ENCODE data around the gene TRAPPC2L.
A peak's percentile ranks its signal among the peaks of the same experiment; 100 is the strongest.

TRAPPC2L gene

DNA sequence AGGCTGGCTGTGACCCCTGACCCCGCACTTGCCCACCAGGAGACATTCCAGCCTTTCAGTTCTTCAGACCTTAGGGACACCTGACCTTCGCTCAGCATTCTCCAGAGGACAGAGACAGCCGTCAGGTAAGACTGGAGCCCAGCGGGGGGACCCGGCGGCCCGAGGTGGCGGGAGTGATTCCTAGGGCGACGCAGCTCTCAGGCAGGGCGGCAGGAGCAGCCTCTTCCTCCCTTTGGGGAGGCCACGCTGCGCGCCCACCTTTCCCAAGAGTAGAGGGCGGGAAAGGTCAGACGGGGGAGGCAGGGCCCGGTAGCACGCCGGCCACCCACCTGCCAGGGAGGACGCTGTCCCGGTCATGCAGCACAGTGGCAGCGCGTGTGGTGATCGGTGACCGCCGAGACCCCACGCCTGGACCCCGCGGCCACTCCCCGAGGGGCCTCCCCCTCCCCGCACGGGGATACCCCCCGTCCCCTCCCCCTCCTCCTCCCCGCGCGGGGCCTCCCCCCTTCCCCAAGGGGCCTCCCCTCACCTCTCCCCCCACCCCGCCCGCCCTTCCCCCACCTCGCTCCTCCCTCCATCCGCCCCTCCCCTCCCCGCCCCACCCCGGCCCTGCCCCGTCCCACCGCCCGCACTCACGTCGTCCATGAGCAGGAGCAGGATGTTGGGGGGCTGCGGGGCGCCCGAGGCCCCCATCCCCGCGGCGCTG lies 652 bp upstream of the TRAPPC2L start:
- no peak for DNase-seq (ENCODE audit: low read depth in 1 of 2, low spot score in 1 of 2)

GRCh38 chr16:88857728-88858339 lies 907 bp downstream of the TRAPPC2L start:
- peak; percentile 54 to 68 for DNase-seq (ENCODE audit: low read depth in 1 of 2, low spot score in 1 of 2)

DNA sequence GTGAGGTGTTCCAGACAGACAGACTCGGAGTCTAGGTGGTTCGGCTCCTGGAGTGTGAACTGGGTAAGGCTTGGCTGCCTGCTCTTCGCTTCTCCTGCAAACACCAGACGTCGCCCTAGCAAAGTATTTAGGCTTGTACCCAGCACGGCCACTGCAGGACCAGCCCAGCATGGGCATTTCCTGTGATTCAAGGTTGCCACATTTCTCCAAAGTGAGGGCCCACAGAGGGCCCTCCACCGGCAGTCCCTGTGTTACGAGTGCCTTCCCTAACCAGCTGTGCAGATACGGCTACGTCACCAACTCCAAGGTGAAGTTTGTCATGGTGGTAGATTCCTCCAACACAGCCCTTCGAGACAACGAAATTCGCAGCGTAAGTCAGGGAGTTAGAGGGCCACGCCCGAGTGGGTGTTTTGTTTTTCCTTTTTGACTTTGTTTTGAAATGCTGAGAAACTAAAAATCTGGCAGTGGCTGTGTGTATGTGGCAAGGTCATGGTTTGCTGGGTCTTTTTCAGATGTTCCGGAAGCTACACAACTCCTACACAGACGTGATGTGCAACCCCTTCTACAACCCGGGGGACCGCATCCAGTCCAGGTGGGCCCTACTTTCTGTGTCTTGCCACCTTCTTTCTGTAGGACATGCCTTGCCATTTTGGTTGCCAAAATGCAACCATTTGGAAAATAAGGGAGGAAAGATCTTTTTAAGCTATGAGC lies 2.6 kb downstream of the TRAPPC2L start:
- no peak for DNase-seq (ENCODE audit: low read depth in 1 of 2, low spot score in 1 of 2)

DNA sequence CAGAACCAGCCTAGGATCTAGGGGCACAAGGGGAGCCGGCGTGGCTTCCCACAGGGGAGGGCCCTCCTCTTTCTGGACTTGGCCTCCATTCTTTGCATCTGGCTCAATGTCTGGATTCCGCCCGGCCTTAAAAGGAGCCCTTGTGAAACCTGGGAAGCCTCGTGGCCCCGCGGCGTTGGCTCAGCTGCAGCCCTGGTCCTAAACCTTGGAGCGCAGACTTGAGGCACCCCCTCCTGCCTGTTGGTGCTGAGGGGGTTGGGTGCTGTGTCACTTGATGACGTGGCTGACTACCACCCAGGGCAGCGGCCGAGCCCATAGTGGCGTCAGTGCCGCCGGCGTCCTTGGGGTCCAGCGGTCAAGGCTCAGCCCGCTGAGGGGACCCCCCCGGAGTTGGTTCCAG lies 4.4 kb downstream of the TRAPPC2L start:
- no peak for DNase-seq (ENCODE audit: low read depth in 1 of 2, low spot score in 1 of 2)

DNA sequence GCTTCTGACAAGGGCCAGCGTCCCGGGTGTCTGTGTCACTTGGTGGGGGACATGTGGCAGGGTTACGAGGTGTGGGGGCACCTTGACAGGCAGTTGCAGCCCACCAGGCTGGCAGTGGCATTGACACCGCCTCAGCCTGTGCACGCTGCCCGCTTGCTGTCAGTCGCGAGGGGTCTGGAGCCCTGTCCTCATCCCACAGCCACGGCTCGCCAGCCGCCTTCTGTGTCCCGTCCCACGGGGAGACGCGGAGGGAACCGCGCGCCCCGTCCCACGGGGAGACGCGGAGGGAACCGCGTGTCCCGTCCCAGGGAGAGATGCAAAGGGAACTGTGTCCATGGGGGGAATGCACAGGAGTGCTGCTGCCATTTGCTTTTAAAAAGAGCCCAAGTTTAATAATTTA lies 6.0 kb downstream of the TRAPPC2L start:
- no peak for DNase-seq (ENCODE audit: low read depth in 1 of 2, low spot score in 1 of 2)

GRCh38 chr16:88863426-88863825 lies 6.5 kb downstream of the TRAPPC2L start:
- no peak for DNase-seq (ENCODE audit: low read depth in 1 of 2, low spot score in 1 of 2)

DNA sequence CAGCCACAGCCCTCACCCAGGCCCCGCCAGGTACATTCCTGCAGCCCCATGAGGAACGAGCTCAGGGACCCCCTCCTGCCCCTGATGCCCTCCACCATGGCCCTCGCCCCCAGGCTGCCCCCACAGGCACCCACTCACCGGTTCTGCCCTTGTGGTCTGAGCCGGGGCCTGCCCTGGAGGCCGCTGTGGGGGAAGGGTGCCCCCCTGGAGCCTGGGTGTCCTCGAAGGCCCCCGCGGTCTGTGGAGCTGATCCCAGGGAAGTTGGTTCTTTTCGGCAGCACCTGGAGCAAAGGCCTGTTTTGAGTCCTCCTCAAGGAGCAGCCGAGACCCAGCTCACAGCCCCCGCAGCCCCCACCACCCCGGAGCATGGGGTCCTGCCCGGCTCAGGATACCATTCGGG lies 7.2 kb downstream of the TRAPPC2L start:
- DNase-seq (ENCODE audit: low read depth in 1 of 2, low spot score in 1 of 2): no peak

DNA sequence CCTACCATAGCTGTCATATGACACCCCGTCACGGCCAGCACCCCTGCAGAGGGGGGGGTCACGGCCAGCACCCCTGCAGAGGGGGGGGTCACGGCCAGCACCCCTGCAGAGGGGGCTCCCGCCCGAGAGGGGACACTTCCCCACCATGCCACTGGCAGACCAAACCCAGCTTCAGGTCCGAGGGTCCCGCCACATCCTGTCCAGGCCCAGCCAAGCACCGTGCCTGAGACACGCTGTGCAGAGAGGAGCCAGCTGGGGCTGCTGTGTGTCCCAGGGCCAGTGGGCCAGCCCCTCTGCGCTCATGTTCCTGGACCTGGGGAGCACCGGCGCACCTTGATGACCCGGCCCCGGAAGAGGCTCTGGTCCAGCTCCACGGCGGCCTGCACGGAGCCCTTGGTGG lies 7.6 kb downstream of the TRAPPC2L start:
- no peak for DNase-seq (ENCODE audit: low read depth in 1 of 2, low spot score in 1 of 2)

GRCh38 chr16:88865310-88865709 lies 8.4 kb downstream of the TRAPPC2L start:
- no peak for DNase-seq (ENCODE audit: low read depth in 1 of 2, low spot score in 1 of 2)

DNA sequence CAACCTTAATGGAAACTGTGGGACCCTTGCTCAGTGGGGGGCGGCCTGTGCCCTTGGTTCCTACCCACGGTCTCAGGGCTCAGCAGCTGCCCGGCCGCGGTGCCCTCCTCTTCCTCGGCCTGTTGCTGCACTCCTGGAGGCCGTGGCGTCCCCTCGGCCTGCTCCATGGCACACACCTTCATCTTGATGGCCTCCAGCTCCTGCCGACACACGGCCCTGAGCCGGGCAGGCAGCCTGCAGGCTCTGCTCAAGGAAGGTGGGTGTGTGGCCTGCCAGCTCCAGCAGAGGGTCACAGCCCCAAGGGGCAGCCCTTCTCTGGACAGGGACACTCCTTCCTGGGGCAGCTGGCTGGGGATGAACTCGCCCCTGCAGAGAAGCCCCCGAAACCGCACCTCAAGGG lies 8.8 kb downstream of the TRAPPC2L start:
- no peak for DNase-seq (ENCODE audit: low read depth in 1 of 2, low spot score in 1 of 2)

DNA sequence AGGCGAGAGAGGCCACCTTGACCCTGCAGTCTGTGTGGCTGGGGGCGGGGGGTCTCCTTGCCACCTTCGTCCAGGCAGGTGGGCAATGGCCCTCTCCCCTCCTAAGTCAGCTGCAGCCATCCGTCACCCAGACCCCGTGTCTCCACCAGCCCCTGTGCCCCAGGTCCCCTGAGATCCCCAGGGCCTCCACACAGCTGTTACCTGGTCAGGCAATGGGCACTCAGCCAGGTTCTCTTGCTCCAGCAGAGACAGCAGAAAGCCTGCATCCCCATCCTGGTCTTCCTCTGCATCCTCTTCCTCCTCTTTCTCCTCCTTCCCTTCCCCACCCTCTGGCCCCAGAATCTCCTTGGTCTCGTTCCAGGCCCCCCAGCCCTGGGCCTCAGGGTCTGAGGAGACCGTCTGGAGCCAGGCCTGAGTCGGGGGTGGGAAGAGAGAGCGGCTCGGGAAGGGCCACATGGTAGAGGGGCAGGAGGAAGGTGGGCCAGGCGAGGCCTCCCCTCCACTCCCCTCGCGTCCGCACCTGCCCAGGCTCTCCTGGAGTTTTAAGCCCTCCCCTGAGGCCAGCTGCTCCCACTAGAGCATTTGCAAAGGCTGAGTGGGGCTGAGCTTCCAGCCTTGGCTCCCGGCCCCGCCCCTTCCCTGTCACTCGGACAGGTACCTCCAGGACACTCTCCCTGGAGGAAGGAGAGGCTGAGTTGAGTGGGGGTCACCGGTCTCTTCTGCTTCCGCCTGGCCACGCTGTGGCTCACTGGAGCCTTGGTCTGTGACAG lies 9.4 kb downstream of the TRAPPC2L start, which contains the start of gene PABPN1L:
Gene PABPN1L (minus strand): TSS at position 510 of the 770 bp plus-strand sequence. CDS start 54 bp downstream, at position 456.
- DNase-seq (ENCODE audit: low read depth in 1 of 2, low spot score in 1 of 2): no peak

DNA sequence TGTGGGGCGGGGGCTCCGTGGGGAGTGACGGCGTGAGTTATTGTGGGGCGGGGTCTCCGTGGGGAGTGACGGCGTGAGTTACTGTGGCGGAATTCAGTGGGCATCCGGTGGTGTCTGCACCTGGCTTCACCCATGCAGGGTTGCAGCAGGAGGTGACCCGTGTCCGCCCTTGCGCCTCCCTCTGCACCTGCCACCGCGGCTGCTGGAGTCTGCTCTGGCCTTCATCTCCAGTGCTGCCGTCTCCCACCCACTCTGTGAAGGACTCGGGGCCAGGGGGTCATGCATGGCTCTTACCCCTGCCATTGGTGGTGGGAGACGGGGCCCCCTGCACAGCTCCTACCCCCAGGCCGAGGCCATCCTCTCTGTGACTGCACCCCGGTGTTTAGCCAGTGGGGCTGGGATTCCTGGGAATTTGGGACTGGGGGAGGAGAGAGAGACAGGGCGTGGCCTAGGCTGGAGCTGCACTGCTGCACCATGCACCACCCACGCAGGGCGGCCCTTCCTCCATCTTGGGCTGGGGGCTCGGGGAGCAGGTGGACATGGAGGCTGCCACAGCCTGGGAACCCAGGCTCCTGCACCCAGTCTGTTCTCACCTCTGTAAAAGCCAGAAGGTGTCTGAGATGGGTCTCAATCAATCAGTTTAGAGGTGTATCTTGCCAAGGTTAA lies 10.8 kb downstream of the TRAPPC2L start:
- no peak for DNase-seq (ENCODE audit: low read depth in 1 of 2, low spot score in 1 of 2)

- DNase-seq (ENCODE audit: low read depth in 1 of 2, low spot score in 1 of 2): no peak
These were observed 12.2 kb downstream of the TRAPPC2L start for GRCh38 chr16:88868974-88869672.

DNA sequence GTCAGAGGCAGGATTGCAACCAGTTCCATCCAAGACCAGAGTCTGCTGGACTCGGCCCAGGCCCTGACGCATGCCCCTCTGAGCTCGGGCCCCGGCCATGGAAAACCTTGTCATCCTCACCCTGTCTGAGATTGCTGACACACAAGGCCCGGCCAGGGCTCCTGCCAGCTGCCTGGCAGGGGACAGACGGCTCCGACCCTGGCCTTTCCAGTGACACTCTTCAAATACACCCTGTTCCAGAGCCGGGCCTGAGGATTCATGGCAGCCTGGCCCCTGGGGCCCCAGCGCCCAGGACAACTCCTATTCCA lies 12.7 kb downstream of the TRAPPC2L start:
- no peak for DNase-seq (ENCODE audit: low read depth in 1 of 2, low spot score in 1 of 2)

DNA sequence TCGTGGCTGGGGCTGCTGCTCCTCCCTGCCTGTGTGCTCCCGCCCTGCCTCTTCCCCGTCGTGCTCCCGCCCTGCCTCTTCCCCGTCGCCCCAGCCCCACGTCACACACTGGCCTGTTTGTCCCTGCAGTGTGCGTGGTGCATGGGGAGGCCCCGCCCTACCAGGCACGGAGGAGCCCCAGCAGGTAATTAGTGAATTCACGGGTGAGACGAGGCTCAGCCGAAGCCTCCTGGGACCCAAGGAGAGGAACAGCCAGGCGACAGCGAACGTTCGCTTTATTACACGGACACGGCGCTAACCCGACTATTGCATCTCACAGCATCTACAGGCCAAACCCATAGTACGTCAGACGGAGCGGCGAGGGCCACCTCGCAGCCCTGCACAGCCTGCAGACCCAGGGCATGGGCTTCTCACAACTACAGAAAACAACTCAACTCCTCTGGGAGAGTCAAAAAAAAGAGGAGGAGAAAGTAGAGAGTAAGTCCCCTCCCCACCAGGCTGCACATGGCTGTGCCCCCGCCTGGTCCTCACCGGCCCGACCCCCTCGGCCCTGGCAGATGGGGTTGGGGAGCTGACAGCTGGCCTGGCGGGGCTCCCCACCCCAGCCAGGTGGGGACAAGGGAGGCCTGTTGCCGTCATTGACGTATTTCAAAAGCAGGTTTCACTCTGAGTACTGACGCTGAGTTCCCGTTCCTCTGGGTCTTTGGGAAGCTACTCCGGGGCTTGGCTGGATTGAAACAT lies 13.9 kb downstream of the TRAPPC2L start:
- no peak for DNase-seq (ENCODE audit: low read depth in 1 of 2, low spot score in 1 of 2)

DNA sequence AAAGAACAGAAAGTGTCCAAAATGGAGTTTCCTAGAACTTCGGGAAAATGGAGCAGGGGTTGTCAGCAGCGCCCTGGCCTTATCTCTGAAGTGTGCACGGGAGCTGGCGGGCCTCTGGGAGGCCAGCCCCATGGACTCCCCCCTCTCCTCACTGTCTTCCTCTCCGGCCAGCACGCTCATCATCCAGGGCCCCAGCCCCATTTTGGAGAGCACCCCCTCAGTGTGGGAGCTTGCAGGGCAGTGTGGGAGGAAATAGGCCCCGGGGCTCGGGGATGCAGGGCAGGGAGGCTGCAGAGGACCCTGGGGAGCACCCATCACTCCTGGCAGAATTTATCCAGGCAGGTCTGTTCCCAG lies 14.4 kb downstream of the TRAPPC2L start:
- no peak for DNase-seq (ENCODE audit: low read depth in 1 of 2, low spot score in 1 of 2)

DNA sequence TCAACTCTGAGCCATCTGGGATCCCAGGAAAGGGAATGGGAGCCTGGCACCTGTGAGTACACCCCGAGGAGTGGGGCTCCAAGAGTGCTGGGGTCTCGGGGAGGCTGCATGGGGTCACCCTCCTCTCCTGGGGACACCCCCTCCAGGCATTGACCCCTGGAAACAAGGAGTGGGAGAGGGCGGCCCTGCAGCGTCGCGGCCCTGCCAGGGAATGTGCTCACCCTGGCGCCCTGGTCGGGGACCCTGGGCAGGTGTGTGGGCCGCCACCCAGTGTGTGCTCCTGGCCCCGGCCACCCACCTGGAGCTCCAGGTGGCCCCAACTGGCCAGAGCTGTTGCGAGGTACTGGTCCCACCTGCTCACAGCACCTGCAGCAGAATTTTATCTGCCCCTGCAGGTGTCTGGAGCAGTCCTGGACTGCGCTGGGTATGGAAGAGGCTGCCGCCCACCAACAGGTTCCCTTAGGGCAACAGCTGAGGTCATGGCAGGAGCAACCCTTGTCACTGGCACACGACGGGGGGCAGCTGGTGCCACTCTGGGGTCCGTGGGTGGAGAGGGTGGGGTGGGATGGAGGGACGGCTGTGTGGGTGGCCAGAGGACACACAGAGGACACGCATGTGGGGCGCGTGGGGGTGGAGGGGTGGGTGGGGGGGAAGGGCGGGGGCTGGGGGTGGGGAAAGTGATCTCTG lies 14.9 kb downstream of the TRAPPC2L start:
- DNase-seq (ENCODE audit: low read depth in 1 of 2, low spot score in 1 of 2): no peak

DNA sequence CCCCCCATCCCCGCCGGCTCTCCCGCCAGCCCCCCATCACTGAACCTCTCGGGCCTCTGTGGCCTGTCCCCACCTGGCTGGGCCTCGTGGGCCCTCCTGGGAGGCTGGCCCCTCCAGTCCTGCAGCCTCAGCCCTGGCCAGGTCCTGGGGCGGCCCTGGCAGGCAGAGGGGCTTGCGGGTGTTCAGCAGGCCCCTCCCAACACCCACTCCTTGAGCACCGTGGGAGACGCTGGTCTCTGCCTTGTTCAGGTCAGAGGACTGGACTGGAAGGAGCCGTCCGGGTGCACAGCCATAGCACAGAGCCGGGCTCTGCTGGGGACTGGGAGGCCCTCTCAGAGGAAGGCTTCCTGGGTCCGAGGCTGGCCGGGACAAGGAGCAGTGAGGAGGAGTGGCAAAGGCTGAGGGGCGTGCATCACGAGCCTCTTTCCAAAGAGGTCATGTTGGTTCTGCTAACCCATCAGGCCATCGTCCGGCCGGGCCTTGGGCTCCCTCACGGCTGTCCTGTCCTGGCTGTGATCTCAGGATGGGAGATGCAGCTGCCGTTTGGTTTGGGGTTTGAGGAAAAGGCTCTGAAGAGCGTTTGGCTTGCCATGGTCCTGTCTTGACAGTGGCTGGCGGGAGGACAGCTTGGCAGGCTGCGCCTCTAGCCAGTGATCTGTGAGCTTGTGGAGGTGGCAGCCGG lies 15.9 kb downstream of the TRAPPC2L start:
- no peak for DNase-seq (ENCODE audit: low read depth in 1 of 2, low spot score in 1 of 2)

All from stimulated activated CD4-positive, alpha-beta T cell treated with anti-CD3 and anti-CD28 coated beads, Interleukin-15, amount 100 ng/mL, for 1 hour (primary cell).